Panc1 (cell line): ENCODE results near the gene SYNCRIP. TPM values are rescaled to one million over a fixed set of nuclear protein-coding genes. Genes with fewer than 3 reads are reported as not detected.

Source experiments
- ATAC-seq: fragments of 200-7000 bp; cut with Tn5 transposase; 2 replicates; pipeline ENCODE4 v1.9.1; 2020; ENCODE audit warnings: mild to moderate bottlenecking, moderate library complexity
- BruUV-seq: library from RNA; stranded (reverse); fragments of 400-500 nt; replicated peaks from 2 replicates; lab custom pipeline; 2021; lab: Mats Ljungman, UMichigan
- CTCF ChIA-PET: fragments of 300-600 bp; sonication (Branson Sonifier 250); formaldehyde crosslinking; loops from one replicate; lab custom pipeline; 2022; ENCODE audit warnings: antibody characterized with exemption; lab: Charles Lee
- POLR2A ChIA-PET: fragments of 300-600 bp; sonication (Branson Sonifier 250); formaldehyde crosslinking; loops from one replicate; lab custom pipeline; 2022; ENCODE audit warnings: antibody characterized with exemption; lab: Charles Lee
- DNase-seq: peaks from one replicate; pipeline ENCODE4 v3.0.0-alpha.2; 2010; ENCODE audit warnings: low read depth, low spot score
- H3K27ac ChIP-seq: 2 replicates; pipeline ENCODE4 v1.5.1; 2011; ENCODE audit warnings: mild to moderate bottlenecking, low read length, inconsistent platforms
- H3K27me3 ChIP-seq: fragments of 200-500 bp; sonication (Bioruptor generic); 2 replicates; pipeline ENCODE4 v1.6.0; 2014; ENCODE audit warnings: low read length, inconsistent platforms; ENCODE audit not compliant: control insufficient read depth, insufficient read depth
- H3K36me3 ChIP-seq: fragments of 200-500 bp; sonication (Bioruptor generic); 2 replicates; pipeline ENCODE4 v1.5.1; 2014; ENCODE audit warnings: inconsistent platforms, mild to moderate bottlenecking, low read length, moderate library complexity; ENCODE audit not compliant: control insufficient read depth, insufficient read depth
- H3K4me1 ChIP-seq: 2 replicates; pipeline ENCODE4 v1.5.1; 2011; ENCODE audit warnings: inconsistent platforms, mild to moderate bottlenecking, low read length, moderate library complexity; ENCODE audit not compliant: control insufficient read depth, insufficient read depth
- H3K4me3 ChIP-seq, 2 experiments: 2 replicates each; pipeline ENCODE4 v1.5.1; 2011 to 2012; ENCODE audit warnings: low read depth in 2 of 2, low read length in 2 of 2, mild to moderate bottlenecking in 2 of 2, inconsistent platforms in 1 of 2, moderate library complexity in 1 of 2
- H3K9me3 ChIP-seq: fragments of 200-500 bp; sonication (Bioruptor generic); 2 replicates; pipeline ENCODE4 v1.5.1; 2014; ENCODE audit warnings: low read depth, mild to moderate bottlenecking, inconsistent platforms, low read length, moderate library complexity; ENCODE audit not compliant: control insufficient read depth, insufficient read depth
- POLR2AphosphoS5 ChIP-seq: IDR thresholded peaks from 2 replicates; pipeline ENCODE4 v1.6.1; 2012; ENCODE audit warnings: mild to moderate bottlenecking, low read depth, low read length, moderate library complexity
- SIN3A ChIP-seq: IDR thresholded peaks from 2 replicates; pipeline ENCODE4 v1.6.1; 2012; ENCODE audit warnings: low read depth, mild to moderate bottlenecking, low read length, moderate library complexity, borderline replicate concordance; ENCODE audit not compliant: insufficient read depth
- TCF7L2 ChIP-seq: IDR thresholded peaks from 2 replicates; pipeline ENCODE4 v1.6.1; 2011; ENCODE audit warnings: mild to moderate bottlenecking, low read depth, low read length, inconsistent platforms
- in situ Hi-C: cut with HindIII; loops from 2 replicates; pipeline ENCODE4 v1.10.0; 2016; ENCODE audit warnings: low sequenced_read_pairs, low pct_unique_long_range_greater_than_20kb
- intact Hi-C: fragments of 100-400 bp; cut with micrococcal nuclease; formaldehyde crosslinking; loops from one replicate; pipeline ENCODE4 v1.10.0; 2022; ENCODE audit not compliant: unreplicated experiment
- total RNA-seq: library from RNA; stranded (reverse); gene quantifications from one replicate; pipeline ENCODE4 v1.2.1, GENCODE V29; 2021; ENCODE audit not compliant: unreplicated experiment
- TF ChIP-seq, protein P1 (sequence below): fragments of 450-650 bp; IDR thresholded peaks from 2 replicates; pipeline ENCODE4 v1.5.1; 2017; ENCODE audit warnings: mild to moderate bottlenecking
- TF ChIP-seq, protein P2 (sequence below), 2 experiments: IDR thresholded peaks; 2 replicates each; pipeline ENCODE4 v1.6.1; 2011 to 2012; ENCODE audit warnings: low read depth in 2 of 2, control low read depth in 1 of 2, low read length in 1 of 2, mild to moderate bottlenecking in 1 of 2, moderate library complexity in 1 of 2; ENCODE audit not compliant: insufficient read depth in 1 of 2

The SYNCRIP gene
- total RNA-seq, 1 experiment from 2014 or later = 141 TPM

DNA sequence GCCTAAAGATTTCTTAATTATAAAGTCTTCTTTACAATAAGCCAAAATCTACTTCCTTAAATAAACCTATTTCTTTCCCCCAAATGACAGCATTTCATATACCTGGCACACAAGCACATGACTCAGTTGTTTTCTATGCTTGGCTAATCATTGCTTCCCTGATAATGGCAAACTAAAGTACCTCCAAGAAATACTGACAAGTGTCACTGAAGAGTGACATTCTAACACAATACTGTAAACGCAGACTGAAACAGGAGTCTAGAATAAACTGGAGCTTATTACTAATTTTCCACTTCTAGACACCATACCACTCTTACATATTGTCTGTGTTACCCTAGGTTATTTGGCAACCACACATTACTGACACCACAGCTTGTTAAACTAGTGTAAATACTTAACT is 14.3 kb downstream of the SYNCRIP start:
- TF ChIP-seq TCF7L2 = no peak
- TF ChIP-seq, protein P1, sequence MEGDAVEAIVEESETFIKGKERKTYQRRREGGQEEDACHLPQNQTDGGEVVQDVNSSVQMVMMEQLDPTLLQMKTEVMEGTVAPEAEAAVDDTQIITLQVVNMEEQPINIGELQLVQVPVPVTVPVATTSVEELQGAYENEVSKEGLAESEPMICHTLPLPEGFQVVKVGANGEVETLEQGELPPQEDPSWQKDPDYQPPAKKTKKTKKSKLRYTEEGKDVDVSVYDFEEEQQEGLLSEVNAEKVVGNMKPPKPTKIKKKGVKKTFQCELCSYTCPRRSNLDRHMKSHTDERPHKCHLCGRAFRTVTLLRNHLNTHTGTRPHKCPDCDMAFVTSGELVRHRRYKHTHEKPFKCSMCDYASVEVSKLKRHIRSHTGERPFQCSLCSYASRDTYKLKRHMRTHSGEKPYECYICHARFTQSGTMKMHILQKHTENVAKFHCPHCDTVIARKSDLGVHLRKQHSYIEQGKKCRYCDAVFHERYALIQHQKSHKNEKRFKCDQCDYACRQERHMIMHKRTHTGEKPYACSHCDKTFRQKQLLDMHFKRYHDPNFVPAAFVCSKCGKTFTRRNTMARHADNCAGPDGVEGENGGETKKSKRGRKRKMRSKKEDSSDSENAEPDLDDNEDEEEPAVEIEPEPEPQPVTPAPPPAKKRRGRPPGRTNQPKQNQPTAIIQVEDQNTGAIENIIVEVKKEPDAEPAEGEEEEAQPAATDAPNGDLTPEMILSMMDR = no peak
- TF ChIP-seq SIN3A = no peak
- TF ChIP-seq, protein P2, sequence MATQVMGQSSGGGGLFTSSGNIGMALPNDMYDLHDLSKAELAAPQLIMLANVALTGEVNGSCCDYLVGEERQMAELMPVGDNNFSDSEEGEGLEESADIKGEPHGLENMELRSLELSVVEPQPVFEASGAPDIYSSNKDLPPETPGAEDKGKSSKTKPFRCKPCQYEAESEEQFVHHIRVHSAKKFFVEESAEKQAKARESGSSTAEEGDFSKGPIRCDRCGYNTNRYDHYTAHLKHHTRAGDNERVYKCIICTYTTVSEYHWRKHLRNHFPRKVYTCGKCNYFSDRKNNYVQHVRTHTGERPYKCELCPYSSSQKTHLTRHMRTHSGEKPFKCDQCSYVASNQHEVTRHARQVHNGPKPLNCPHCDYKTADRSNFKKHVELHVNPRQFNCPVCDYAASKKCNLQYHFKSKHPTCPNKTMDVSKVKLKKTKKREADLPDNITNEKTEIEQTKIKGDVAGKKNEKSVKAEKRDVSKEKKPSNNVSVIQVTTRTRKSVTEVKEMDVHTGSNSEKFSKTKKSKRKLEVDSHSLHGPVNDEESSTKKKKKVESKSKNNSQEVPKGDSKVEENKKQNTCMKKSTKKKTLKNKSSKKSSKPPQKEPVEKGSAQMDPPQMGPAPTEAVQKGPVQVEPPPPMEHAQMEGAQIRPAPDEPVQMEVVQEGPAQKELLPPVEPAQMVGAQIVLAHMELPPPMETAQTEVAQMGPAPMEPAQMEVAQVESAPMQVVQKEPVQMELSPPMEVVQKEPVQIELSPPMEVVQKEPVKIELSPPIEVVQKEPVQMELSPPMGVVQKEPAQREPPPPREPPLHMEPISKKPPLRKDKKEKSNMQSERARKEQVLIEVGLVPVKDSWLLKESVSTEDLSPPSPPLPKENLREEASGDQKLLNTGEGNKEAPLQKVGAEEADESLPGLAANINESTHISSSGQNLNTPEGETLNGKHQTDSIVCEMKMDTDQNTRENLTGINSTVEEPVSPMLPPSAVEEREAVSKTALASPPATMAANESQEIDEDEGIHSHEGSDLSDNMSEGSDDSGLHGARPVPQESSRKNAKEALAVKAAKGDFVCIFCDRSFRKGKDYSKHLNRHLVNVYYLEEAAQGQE (IDR thresholded peaks at IDR 0.05; ENCODE audit: insufficient read depth in 1 of 2, low read depth in 2 of 2, low read length in 1 of 2) = no peak
- no peak for TF ChIP-seq POLR2AphosphoS5
- ChIA-PET CTCF (no interaction called here), POLR2A (no interaction called here)
- H3K36me3 ChIP-seq = peaks cover 61% of the 10 kb centered on the region
- H3K9me3 ChIP-seq = no peaks in the 10 kb centered on the region
- no peak overlapping the region for H3K4me3 ChIP-seq
- peaks cover 14% of the 10 kb centered on the region; the same call in 1 of the 2 replicates for H3K4me1 ChIP-seq
- no TSS peak for BruUV-seq
- ATAC-seq (no peak), DNase-seq (no peak)
- in situ Hi-C loops (no loop called here), intact Hi-C loops (no loop called here)
- H3K27ac ChIP-seq = no peak overlapping the region
- H3K27me3 ChIP-seq = no peaks in the 10 kb centered on the region

DNA sequence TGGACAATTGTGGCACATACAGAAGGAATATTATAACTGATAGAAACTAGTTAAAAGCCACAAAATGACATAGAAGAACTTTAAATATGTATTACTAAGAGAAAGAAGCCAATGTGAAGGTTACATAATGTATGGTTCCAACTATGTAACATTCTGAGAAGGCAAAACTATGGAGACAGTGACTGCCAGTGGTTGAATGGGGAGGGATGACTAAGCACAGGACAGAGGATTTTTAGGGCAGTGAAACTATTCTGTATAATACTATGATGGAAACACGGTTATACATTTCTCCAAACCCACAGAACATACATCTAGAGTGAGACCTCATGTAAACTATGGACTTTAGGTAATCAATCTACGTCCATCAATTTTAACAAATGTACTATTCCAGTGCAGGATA is 22.4 kb downstream of the SYNCRIP start:
- no TSS peak for BruUV-seq
- Histone ChIP-seq H3K4me1 (no peaks in the 10 kb centered on the region), H3K27me3 (no peaks in the 10 kb centered on the region), H3K36me3 (peaks cover 77% of the 10 kb centered on the region), H3K4me3 (no peak overlapping the region), H3K9me3 (no peaks in the 10 kb centered on the region), H3K27ac (no peak overlapping the region)
- ATAC-seq (no peak), DNase-seq (no peak)
- intact Hi-C loops = no loop called here
- ChIA-PET CTCF (no interaction called here), POLR2A (interaction anchor here (0.5 kb wide), 1 partner anchor 9 kb away, joined by 4 read pairs; no protein-coding TSS in a partner anchor)
- TF ChIP-seq, protein P1 = no peak
- in situ Hi-C loops = no loop called here

DNA sequence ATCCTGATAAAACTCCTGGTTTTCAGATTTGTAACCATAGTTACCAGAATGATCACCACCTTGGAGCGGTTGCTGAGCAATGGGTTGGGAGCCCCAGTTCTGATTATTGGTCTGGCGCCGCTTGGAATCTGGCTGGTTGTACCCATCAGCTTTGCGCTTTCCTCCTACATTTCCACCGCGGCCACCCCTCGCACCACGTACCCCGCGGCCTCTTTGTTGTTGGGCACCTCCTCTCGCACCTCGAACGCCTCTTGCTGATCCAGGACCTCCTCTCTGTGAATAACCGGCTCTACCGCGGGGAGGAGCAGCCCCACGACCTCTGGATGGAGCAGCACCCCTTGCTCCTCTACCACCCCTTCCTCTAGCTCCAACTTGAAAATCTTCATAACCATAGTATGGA is 27.9 kb downstream of the SYNCRIP start:
- no peak for DNase-seq
- Histone ChIP-seq H3K36me3 (peaks cover 85% of the 10 kb centered on the region), H3K9me3 (no peaks in the 10 kb centered on the region), H3K4me1 (no peaks in the 10 kb centered on the region), H3K27ac (no peak overlapping the region), H3K27me3 (no peaks in the 10 kb centered on the region), H3K4me3 (no peak overlapping the region)
- ChIA-PET CTCF (no interaction called here), POLR2A (no interaction called here)
- intact Hi-C loops = no loop called here
- BruUV-seq = no TSS peak
- no peak for ATAC-seq
- in situ Hi-C loops = no loop called here
- TF ChIP-seq POLR2AphosphoS5 (no peak), TCF7L2 (no peak), SIN3A (no peak)
- TF ChIP-seq, protein P2 (IDR thresholded peaks at IDR 0.05; ENCODE audit: insufficient read depth in 1 of 2, low read depth in 2 of 2, low read length in 1 of 2) = no peak
- TF ChIP-seq, protein P1 = no peak
